ENCODE data around the gene ATXN7L1.
"Not testable (repeated sequence)": the region's sequence is repeated elsewhere in the genome, so short reads cannot be mapped to it uniquely, and the experiment has no call there.

ATXN7L1 gene

DNA sequence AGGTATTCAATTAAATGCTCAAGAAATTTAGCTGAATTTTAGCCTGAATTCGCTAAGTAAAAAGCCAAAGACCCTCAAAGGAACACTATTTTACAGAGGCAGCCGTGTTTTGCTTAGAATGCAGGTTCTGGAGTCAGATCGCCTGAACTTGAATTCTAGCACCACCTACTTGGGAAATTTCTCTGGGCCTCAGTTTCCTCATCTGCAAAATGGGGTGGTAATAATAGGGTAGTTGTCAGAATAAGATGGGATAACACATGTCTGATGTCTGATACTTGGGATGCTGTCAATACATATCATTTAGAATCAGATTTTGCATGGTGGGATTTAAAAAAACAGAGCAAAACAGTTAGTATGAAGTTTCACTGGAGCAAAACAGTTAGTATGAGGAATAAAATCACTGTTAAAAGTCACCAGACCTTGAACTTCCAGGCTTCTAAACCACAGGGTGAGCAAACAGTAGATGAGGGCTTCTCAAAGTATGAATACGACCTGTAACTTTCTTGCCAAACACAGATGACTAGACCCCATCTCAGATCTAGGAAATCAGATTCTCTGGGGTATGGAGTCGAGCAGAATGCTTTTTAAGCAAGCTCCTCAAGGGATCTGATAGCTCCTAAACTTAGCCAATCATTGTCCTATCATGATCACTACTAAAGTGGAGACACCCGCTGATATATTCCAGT lies 75.4 kb downstream of the ATXN7L1 start:
- no peak for DNase-seq (ENCODE audit: low spot score)

GRCh38 chr7:105800442-105800841 lies 76.0 kb downstream of the ATXN7L1 start:
- no peak for DNase-seq (ENCODE audit: low spot score)

- no peak for DNase-seq (ENCODE audit: low spot score)
Measured at GRCh38 chr7:105799677-105800076, 76.7 kb downstream of the ATXN7L1 start.

GRCh38 chr7:105799006-105799405 lies 77.4 kb downstream of the ATXN7L1 start:
- DNase-seq (ENCODE audit: low spot score) = no peak

DNA sequence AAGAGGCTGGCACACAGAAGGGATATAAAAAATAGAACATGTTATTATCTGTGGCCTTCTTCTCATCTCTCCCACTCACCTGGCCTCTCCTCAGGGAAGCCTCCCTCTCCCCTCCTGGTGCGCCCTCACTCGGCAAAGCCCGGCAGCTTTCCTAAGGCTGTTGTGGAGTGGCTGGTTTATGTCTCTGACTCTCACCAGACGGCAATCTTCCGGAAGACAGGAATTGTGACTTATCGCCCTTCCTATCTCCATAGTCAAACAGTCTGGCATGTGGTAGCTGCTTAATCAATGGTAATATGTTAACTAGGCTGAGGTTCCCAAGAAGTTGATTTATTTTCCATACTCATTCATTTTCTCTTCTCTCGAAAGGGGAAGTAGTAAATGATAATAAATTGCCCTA lies 78.7 kb downstream of the ATXN7L1 start:
- no peak for DNase-seq (ENCODE audit: low spot score)

GRCh38 chr7:105796365-105796764 lies 80.0 kb downstream of the ATXN7L1 start:
- no peak for DNase-seq (ENCODE audit: low spot score)

- no peak for DNase-seq (ENCODE audit: low spot score)
Measured at GRCh38 chr7:105794741-105795729, 81.4 kb downstream of the ATXN7L1 start.

DNA sequence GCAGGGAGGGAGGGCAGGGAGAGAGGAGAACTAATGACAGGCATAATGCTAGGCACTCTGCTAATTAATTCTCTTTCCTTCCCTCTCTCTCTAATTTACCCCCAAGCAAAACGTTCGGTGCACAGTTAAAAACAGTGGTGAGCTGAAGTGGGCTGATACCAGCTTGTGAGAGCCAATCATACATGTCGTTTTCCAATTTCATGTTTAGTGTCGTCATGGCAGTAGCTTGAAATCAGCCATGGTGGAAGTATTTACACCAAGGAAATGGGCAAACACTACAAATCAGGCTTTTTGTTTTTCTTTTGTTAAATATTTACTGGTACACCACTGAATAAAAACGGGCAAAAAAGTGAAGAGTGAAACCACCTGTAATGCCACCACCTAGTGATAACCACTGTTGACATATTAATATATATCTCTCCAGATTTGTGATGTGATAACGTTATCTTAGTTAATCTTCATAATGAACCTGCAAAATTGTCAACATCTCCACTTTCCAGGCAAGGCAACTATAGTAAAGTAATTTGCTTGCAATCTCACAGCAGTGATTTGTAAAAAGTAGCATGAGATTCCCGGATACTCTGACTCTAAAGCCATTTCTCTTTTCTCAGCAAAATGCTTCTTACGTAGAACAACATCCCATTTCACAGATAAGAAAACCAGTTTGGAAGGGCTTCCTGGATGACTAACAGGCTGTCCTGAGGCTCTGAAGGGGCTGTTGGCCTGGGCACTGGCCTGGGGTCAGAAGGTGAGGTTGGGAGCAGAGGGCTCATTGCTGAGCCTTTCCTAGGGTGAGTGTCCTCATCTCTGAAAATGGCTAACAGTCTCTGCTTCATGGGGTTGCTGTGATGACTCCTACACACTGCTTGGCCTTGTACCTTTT lies 83.7 kb downstream of the ATXN7L1 start:
- DNase-seq (ENCODE audit: low spot score) = no peak

DNA sequence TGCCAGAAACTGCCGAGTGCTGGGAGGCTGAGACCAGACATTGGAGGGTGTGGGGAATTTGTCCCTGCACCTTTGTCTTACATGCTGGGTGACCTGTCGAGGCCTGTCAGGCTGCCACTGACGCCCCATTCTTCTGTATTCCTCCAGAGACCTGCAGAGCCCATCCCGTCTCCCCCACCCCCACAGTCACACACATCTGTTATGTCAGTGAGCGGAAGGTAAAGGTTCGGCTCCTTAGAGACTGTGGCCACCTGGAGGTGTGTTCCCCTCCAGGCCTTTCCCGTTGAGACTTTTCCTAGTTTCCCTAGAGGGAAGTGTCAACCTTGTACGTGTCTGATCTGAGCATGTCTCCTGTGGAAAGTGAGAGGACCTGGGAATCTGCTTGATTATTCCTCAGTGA lies 84.5 kb downstream of the ATXN7L1 start:
- DNase-seq (ENCODE audit: low spot score) = no peak

- peak; percentile 89 for DNase-seq (ENCODE audit: low spot score)
Measured at GRCh38 chr7:105790996-105791395, 85.4 kb downstream of the ATXN7L1 start.

DNA sequence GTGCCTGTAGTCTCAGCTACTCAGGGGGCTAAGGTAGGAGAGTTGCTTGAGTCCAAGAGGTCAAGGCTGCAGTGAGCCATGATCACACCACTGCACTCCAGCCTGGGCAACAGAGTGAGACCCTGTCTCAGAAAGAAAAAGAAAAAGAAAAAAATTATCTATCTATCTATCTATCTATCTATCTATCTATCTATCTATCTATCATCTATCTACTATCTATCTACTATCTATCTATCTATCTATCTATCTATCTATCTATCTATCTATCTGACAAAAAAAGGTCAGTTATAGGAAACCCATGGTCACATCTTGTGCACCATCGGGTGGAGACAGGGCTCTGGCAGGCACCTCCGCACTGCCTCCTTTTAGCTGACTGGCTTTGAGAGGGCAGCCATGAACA lies 85.9 kb downstream of the ATXN7L1 start:
- not testable (repeated sequence) for DNase-seq (ENCODE audit: low spot score)

GRCh38 chr7:105788816-105789349 lies 87.5 kb downstream of the ATXN7L1 start:
- DNase-seq (ENCODE audit: low spot score) = no peak

DNA sequence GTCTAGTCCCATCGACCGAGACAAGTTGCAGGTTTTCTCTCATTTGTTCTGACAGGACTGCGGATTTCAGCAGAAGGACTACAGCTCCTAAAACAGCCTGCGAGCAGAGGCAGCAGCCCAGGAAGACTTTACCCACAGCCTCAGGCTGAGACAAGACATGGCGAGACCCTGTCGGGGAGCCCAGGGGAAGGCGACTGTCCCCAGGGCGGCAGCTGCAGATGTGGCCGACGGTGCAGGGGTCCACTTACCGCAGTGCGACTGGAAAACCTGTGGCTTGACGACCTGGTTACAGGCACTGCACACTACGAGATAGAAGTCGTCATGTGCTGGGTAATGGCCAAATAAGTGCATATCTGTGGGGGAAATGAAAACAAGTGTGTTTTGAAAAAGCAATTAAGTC lies 88.0 kb downstream of the ATXN7L1 start:
- no peak for DNase-seq (ENCODE audit: low spot score)

DNA sequence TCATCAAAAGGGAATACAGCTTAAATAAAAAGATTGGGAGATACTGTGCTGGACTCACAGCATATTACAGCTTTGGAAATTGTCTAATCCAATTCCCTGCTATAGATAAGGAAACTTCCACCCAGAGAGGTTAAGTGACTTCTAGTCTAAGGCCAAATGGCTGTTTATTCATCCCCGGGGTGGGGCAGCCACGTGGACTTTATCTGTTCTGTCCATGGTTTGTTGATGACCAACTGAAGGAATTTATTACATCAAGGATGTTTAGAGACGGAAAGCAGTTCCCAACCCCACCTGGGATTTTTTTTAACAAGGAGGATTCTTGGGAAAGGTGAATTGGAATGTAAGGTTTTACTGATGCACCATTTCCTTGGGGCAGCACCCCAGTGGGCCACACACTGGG lies 88.6 kb downstream of the ATXN7L1 start:
- no peak for DNase-seq (ENCODE audit: low spot score)

DNA sequence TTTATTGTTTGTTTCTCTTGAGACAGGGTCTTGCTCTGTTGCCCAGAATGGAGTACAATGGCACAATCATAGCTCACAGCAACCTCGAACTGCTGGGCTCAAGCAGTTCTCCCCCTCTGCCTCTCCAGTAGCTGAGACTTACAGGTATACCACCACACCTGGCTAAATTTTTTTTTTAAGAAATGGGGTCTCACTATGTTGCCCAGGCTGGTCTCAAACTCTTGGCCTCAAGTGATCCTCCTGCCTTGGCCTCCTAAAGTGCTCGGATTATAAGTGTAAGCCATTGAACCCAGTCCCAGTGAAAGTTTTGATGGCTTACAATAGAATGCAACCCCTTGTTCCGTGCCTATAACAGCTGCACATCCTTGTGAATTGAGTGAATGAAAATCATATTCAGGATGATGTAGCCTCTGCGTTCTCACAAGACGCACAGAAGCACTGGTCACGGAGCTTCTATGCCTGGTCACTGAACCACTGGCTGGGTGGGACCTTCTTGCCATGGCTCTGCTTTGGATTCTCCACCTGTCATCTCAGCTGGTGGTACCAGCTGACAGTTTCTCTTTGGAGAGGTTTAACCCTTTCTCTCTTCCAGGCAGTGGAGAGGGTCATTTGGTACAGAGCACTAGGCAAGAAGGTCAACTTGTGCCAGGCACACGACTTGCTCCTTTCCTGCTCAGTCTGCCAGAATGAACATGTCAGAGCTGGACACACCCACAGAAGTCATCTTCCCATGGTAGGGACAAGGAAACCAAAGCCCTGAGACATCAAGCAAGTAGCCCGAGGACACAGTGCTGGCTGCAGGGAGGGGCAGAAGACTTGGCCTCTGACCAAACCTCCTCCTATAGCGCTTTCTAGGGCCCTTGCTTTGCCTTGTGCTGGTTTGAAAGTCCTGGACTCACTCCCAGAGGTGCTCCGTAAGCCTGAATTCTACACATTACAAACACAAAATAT lies 89.6 kb downstream of the ATXN7L1 start:
- DNase-seq (ENCODE audit: low spot score) = no peak

DNA sequence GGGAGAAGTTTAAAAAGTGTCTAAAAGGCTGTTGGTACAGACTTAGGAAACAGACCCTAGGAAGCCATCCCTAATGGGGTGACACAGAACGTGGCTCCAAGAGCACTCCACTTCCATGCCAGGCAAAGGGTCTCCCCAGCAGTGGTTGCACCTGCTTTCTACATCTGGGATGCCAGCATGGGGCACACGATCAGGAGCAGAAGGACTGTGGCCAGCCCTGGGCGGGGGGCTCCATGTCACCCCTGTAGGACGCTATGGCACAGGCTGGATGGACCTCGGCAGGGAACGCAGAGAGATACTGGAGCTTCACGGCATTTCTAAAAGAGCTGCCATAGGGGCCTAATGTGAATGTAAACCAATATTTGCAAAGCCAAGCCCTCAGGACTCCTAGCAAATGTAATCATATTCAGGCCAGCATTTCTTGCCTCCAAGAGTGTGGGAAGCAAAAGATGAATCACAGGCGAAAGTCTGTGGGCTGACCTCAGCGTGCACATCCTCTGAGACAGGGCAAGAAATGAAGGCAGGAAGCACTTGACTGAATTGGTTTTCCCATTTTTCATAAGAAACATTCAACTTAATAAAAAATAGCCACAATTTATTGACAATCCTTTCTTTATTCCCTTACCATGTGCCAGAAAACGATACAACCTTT lies 93.9 kb downstream of the ATXN7L1 start:
- no peak for DNase-seq (ENCODE audit: low spot score)

DNA sequence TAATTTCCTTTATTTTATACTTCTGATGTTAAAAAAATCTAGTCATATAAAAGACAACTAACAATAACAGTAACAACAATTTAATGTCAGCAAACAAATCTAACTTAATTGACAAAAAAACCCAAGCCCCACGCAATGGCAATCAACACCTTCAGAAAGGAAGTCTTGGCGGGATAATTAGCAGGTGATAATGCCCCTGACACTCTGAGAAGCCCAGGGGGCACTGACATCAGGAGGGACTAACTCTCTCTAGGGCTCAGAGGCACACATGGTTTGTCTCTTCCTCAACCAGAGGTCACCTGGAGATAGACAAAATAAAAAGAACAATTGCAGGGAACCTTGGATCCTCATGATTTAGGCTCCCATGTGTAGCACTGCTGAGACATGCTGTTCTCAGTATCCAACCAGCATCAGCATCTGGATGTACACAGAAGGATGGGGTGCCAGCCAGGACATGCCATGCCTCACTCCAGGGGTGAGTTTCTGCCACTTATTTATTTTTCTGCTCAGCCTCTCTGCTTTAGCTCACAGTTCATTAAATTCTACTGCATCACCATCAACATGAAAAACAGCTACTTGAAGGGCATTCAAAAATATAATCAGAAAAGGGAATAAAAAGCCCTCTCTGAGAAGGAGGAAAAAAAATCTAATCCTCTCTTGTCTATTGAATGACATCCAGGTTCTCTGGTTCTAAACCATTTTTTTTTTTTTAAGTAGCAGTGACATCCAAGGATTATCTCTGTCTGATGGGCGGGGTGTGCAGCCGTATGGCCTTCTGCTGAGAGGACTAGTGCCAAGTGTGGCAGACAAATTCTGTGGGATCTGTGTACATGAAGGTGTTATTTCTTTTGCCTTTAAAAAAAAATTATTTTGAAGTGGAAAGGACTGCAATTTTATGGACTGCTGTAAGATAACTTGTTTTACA lies 96.3 kb downstream of the ATXN7L1 start:
- no peak for DNase-seq (ENCODE audit: low spot score)

DNA sequence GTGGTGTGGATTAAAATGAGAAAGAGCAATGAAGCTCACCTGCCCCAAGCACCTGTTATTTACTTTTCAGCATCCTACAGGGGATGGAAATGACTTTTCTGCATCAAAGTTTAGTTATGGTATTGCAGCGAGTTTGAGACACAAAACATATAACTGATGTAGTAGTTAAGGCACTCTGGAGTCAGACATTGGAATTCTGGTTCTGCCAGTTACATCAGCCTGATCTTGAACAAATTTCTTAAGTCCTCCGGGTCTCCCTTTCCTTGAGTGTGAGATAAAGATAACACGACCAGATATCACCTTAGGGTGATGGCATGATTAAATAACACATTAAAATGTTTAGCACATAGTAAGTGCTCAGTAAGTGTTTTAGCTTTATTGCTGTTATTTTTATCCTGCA lies 97.4 kb downstream of the ATXN7L1 start:
- DNase-seq (ENCODE audit: low spot score) = no peak

Measured in SW480 (cell line).